Fibroblast of lung (primary cell): ENCODE measurements around the gene DMBX1. TPM values are rescaled to one million over a fixed set of nuclear protein-coding genes. Genes with fewer than 3 reads are reported as not detected.
A peak's percentile ranks its signal among the peaks of the same experiment; 100 is the strongest.

Experiments
- DNase-seq, 2 donors: peaks; one replicate each; pipeline versions ENCODE4 v3.0.0 to v3.0.0-alpha.2; 2010; ENCODE audit warnings: low read depth in 2 of 2
- H2AFZ ChIP-seq: 2 replicates; pipeline ENCODE4 v1.5.1; 2012; ENCODE audit warnings: low read length, control low read depth, inconsistent platforms
- H3K27ac ChIP-seq: 2 replicates; pipeline ENCODE4 v1.5.1; 2011; ENCODE audit warnings: low read length, control low read depth; ENCODE audit not compliant: insufficient read depth
- H3K27me3 ChIP-seq: 2 replicates; pipeline ENCODE4 v1.5.1; 2011; ENCODE audit warnings: mild to moderate bottlenecking, low read length; ENCODE audit not compliant: control insufficient read depth, insufficient read depth
- H3K36me3 ChIP-seq: 2 replicates; pipeline ENCODE4 v1.5.1; 2011; ENCODE audit warnings: low read length; ENCODE audit not compliant: control insufficient read depth, insufficient read depth
- H3K4me1 ChIP-seq: 2 replicates; pipeline ENCODE4 v1.5.1; 2011; ENCODE audit warnings: low read length; ENCODE audit not compliant: control insufficient read depth, insufficient read depth; ENCODE audit errors: extremely low read depth
- H3K4me2 ChIP-seq: 2 replicates; pipeline ENCODE4 v1.5.1; 2011; ENCODE audit warnings: low read length, control low read depth; ENCODE audit not compliant: insufficient read depth; ENCODE audit errors: extremely low read depth
- H3K4me3 ChIP-seq, 4 experiments: fragments of 200-600 bp in 1 of 4; sonication (generic) in 1 of 4; replicated peaks in 1 of 4; 2 replicates each; pipeline ENCODE4 v1.5.1; 2011 to 2016; ENCODE audit warnings: low read length in 4 of 4, low read depth in 3 of 4, mild to moderate bottlenecking in 3 of 4, control low read depth in 2 of 4, inconsistent platforms in 1 of 4, mixed read lengths in 1 of 4; ENCODE audit not compliant: insufficient read depth in 1 of 4; ENCODE audit errors: control extremely low read depth in 1 of 4
- H3K79me2 ChIP-seq: 2 replicates; pipeline ENCODE4 v1.5.1; 2012; ENCODE audit warnings: mild to moderate bottlenecking, low read length, inconsistent platforms; ENCODE audit not compliant: control insufficient read depth, insufficient read depth
- H3K9ac ChIP-seq: 2 replicates; pipeline ENCODE4 v1.5.1; 2011; ENCODE audit warnings: mild to moderate bottlenecking, low read length, control low read depth; ENCODE audit not compliant: insufficient read depth
- H3K9me3 ChIP-seq: 2 replicates; pipeline ENCODE4 v1.5.1; 2012; ENCODE audit warnings: low read depth, low read length; ENCODE audit not compliant: control insufficient read depth, insufficient read depth
- H4K20me1 ChIP-seq: 2 replicates; pipeline ENCODE4 v1.5.1; 2011; ENCODE audit warnings: low read length; ENCODE audit not compliant: control insufficient read depth, insufficient read depth; ENCODE audit errors: extremely low read depth
- EZH2 ChIP-seq: IDR thresholded peaks from 2 replicates; pipeline ENCODE4 v1.5.1; 2012; ENCODE audit warnings: low read length, control low read depth, mild to moderate bottlenecking; ENCODE audit errors: missing control alignments
- polyA plus RNA-seq, 2 donors: library from polyadenylated mRNA; depleted of rRNA in 1 of 2; stranded (reverse) in 1 of 2; unstranded in 1 of 2; fragments of >200 nt; gene quantifications; 2 replicates each; pipeline ENCODE4 v1.2.1, GENCODE V29; 2011 to 2012; ENCODE audit warnings: missing spikeins in 1 of 2
- total RNA-seq: library from RNA; depleted of rRNA; stranded (reverse); fragments of >200 nt; gene quantifications from 2 replicates; pipeline ENCODE4 v1.2.1, GENCODE V29; 2014
- TF ChIP-seq, protein P1 (sequence below), 2 donors: IDR thresholded peaks in 1 of 2; conservative IDR thresholded peaks in 1 of 2; 1 replicate in 1 of 2; 2 replicates in 1 of 2; pipeline ENCODE4 v1.5.1; 2011 to 2012; ENCODE audit warnings: low read length in 2 of 2, control low read depth in 1 of 2, inconsistent platforms in 1 of 2, low read depth in 1 of 2, mild to moderate bottlenecking in 1 of 2

The DMBX1 gene
- total and polyA plus RNA-seq, 2 donors (not counting 1 experiment from before 2014, with no cell fraction given): not detected

DNA sequence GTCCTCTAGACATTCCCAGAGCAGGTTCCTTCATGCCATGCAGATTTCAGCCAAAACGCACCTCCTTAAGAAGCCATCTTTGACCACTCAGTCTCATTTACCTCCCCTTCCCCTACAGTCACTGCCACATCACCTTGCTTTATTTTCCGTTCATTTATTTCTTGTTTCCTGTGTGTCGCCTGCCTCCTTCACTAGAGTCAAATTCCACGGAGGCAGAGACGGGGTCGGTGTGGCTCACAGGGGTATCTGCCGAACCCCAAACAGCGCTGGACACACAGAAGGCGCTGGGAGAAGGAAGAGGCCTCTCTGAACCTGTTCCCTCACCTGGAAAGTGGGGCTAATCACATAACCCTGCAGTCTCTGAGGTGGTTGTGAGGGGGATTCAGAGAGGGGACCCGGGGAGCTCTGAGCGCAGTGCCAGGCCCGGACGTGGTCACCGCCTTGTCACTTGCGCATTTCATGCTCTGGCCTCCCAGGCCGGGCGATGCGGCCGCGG, 23.6 kb upstream of the DMBX1 start:
- peaks cover 2% of the 10 kb centered on the region for H3K4me1 ChIP-seq
- no peak overlapping the region for H3K4me2 ChIP-seq
- no peak overlapping the region for H2AFZ ChIP-seq
- no peaks in the 10 kb centered on the region for H3K36me3 ChIP-seq
- peaks cover 29% of the 10 kb centered on the region for H3K27me3 ChIP-seq
- H3K4me3 ChIP-seq: no peak overlapping the region
- no peak for DNase-seq
- H3K27ac ChIP-seq: no peak overlapping the region
- no peak overlapping the region for H3K9ac ChIP-seq
- H3K79me2 ChIP-seq: no peaks in the 10 kb centered on the region
- H4K20me1 ChIP-seq: no peaks in the 10 kb centered on the region
- no peaks in the 10 kb centered on the region for H3K9me3 ChIP-seq
- TF ChIP-seq, protein P1, sequence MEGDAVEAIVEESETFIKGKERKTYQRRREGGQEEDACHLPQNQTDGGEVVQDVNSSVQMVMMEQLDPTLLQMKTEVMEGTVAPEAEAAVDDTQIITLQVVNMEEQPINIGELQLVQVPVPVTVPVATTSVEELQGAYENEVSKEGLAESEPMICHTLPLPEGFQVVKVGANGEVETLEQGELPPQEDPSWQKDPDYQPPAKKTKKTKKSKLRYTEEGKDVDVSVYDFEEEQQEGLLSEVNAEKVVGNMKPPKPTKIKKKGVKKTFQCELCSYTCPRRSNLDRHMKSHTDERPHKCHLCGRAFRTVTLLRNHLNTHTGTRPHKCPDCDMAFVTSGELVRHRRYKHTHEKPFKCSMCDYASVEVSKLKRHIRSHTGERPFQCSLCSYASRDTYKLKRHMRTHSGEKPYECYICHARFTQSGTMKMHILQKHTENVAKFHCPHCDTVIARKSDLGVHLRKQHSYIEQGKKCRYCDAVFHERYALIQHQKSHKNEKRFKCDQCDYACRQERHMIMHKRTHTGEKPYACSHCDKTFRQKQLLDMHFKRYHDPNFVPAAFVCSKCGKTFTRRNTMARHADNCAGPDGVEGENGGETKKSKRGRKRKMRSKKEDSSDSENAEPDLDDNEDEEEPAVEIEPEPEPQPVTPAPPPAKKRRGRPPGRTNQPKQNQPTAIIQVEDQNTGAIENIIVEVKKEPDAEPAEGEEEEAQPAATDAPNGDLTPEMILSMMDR (conservative IDR thresholded peaks at IDR 0.05 in 1 of 2, IDR thresholded peaks at IDR 0.05 in 1 of 2; ENCODE audit: low read depth in 1 of 2, low read length in 2 of 2): no peak
- TF ChIP-seq EZH2: no peak

DNA sequence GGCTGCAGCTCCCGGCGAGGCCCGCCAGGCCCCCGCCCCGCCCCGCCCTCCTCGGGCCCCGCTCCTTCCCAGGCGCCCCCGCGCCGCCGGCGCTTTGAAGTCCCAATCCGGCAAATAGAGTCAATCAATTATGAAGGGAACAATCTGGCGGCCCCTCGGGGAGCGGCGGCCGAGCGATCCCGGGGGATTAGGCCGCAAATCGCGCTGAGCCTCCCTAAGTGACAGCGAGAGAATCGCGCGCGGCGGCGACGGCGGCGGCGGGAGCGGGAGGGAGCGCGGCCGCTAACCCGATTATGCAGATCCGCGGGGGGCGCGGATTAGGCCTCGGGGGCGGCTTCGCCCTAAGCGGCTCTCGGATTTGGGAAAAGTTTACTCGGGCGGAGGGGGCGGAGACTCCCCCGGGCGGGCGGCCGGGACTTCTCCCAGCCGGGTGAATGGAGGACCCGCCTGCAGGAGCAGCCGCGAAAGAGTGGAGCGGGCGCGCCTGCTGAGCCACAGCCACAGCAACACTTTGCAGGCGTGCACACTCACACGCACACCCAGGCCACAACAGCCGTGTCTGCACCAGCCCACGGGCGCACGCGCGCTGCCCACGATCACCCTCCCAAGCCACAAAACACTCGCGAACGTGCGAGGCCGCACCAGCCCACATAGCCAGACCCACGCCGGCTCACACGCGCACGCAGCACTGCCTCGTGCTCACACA, 23.0 kb upstream of the DMBX1 start:
- peaks cover 2% of the 10 kb centered on the region for H3K4me1 ChIP-seq
- no peak for TF ChIP-seq EZH2
- TF ChIP-seq, protein P1 (conservative IDR thresholded peaks at IDR 0.05 in 1 of 2, IDR thresholded peaks at IDR 0.05 in 1 of 2; ENCODE audit: low read depth in 1 of 2, low read length in 2 of 2): no peak
- H3K79me2 ChIP-seq: no peaks in the 10 kb centered on the region
- peak in 1 of 2 donors; percentile 31 for DNase-seq
- no peaks in the 10 kb centered on the region for H4K20me1 ChIP-seq
- H3K9ac ChIP-seq: no peak overlapping the region
- H2AFZ ChIP-seq: peak overlapping the region; percentile 47
- no peak overlapping the region for H3K27ac ChIP-seq
- H3K4me2 ChIP-seq: peak overlapping the region; percentile 78
- peak overlapping the region; percentile 27 to 51 (median 38) for H3K4me3 ChIP-seq
- H3K9me3 ChIP-seq: no peaks in the 10 kb centered on the region
- peaks cover 29% of the 10 kb centered on the region for H3K27me3 ChIP-seq
- no peaks in the 10 kb centered on the region for H3K36me3 ChIP-seq

- H2AFZ ChIP-seq: no peak overlapping the region
- peaks cover 2% of the 10 kb centered on the region for H3K4me1 ChIP-seq
- no peaks in the 10 kb centered on the region for H3K79me2 ChIP-seq
- no peak for DNase-seq
- no peaks in the 10 kb centered on the region for H3K36me3 ChIP-seq
- peak; percentile 95 for TF ChIP-seq EZH2
- TF ChIP-seq, protein P1 (conservative IDR thresholded peaks at IDR 0.05 in 1 of 2, IDR thresholded peaks at IDR 0.05 in 1 of 2; ENCODE audit: low read depth in 1 of 2, low read length in 2 of 2): no peak
- no peaks in the 10 kb centered on the region for H4K20me1 ChIP-seq
- H3K9ac ChIP-seq: no peak overlapping the region
- no peak overlapping the region for H3K27ac ChIP-seq
- peak overlapping the region in 3 of 4 experiments; percentile 27 to 51 (median 35) for H3K4me3 ChIP-seq
- peaks cover 29% of the 10 kb centered on the region for H3K27me3 ChIP-seq
- H3K9me3 ChIP-seq: no peaks in the 10 kb centered on the region
- peak overlapping the region; percentile 78 for H3K4me2 ChIP-seq
Observed at GRCh38 chr1:46467183-46467504, 22.5 kb upstream of the DMBX1 start.
